Glutamatergic neuron (in vitro differentiated cells): ENCODE measurements around the gene RHBDD3. TPM values are rescaled to one million over a fixed set of nuclear protein-coding genes. Genes with fewer than 3 reads are reported as not detected.

Source experiments
- DNase-seq: peaks from one replicate; pipeline ENCODE4 v3.0.0; 2022
- H3K27ac Mint-ChIP-seq: one replicate; pipeline ENCODE4 v1.8.0; 2020; ENCODE audit warnings: mild to moderate bottlenecking, mixed read lengths, inconsistent platforms; ENCODE audit not compliant: unreplicated experiment
- H3K27me3 Mint-ChIP-seq: one replicate; pipeline ENCODE4 v1.8.0; 2020; ENCODE audit warnings: mild to moderate bottlenecking, moderate library complexity, mixed read lengths, inconsistent platforms; ENCODE audit not compliant: unreplicated experiment
- H3K36me3 Mint-ChIP-seq: one replicate; pipeline ENCODE4 v1.8.0; 2020; ENCODE audit warnings: mild to moderate bottlenecking, mixed read lengths, inconsistent platforms; ENCODE audit not compliant: unreplicated experiment
- H3K4me1 Mint-ChIP-seq: one replicate; pipeline ENCODE4 v1.8.0; 2020; ENCODE audit warnings: mild to moderate bottlenecking, low read depth, mixed read lengths, inconsistent platforms; ENCODE audit not compliant: unreplicated experiment
- H3K4me3 Mint-ChIP-seq: one replicate; pipeline ENCODE4 v1.8.0; 2020; ENCODE audit warnings: mild to moderate bottlenecking, mixed read lengths, inconsistent platforms; ENCODE audit not compliant: unreplicated experiment
- H3K9me3 Mint-ChIP-seq: one replicate; pipeline ENCODE4 v1.8.0; 2020; ENCODE audit warnings: mild to moderate bottlenecking, moderate library complexity, mixed read lengths, inconsistent platforms; ENCODE audit not compliant: unreplicated experiment
- total RNA-seq: library from RNA; stranded (reverse); fragmentation: NEBNext Ultra II Directional; extraction: Animal tissue kit (Norgen Biotek cat#: 25700); gene quantifications from one replicate; pipeline ENCODE4 v1.2.1, GENCODE V29; 2021; ENCODE audit not compliant: unreplicated experiment
- TF ChIP-seq, protein P1 (sequence below): fragments of 200-600 bp; sonication (generic); IDR thresholded peaks from one replicate; pipeline ENCODE4 v1.5.0; 2021; ENCODE audit not compliant: partially characterized antibody, unreplicated experiment

The RHBDD3 gene
- total RNA-seq, 1 donor from 2014 or later, result 50.4 TPM

DNA sequence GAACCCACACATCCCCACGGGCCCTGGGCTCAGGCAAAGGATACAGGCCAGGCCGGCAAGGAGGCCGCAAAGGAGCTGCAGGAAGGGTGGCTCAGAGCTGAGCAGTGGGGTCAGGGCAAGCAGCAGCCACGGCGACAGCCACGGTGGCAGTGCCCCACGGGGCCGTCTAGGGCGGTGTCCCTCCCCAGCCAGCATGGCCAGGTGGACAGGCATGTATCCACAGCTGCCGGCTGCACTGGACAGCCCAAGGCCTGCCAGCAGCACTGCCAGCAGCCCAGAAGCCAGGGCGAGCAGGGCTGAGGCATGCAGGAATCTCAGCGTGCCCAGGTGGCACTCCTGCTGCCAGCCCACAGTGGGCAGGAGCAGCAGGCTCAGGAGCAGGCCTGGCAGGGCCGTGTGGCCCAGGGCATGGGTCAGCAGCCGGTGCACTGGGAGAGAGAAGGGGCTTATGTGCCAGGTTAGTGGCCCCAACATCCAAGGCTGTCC, 3.9 kb downstream of the RHBDD3 start:
- Mint-ChIP-seq H3K4me3 (no peak overlapping the region), H3K27ac (no peak overlapping the region), H3K36me3 (peaks cover 4% of the 10 kb centered on the region), H3K4me1 (peaks cover 8% of the 10 kb centered on the region), H3K27me3 (peaks cover 6% of the 10 kb centered on the region), H3K9me3 (peaks cover 12% of the 10 kb centered on the region)
- TF ChIP-seq, protein P1, sequence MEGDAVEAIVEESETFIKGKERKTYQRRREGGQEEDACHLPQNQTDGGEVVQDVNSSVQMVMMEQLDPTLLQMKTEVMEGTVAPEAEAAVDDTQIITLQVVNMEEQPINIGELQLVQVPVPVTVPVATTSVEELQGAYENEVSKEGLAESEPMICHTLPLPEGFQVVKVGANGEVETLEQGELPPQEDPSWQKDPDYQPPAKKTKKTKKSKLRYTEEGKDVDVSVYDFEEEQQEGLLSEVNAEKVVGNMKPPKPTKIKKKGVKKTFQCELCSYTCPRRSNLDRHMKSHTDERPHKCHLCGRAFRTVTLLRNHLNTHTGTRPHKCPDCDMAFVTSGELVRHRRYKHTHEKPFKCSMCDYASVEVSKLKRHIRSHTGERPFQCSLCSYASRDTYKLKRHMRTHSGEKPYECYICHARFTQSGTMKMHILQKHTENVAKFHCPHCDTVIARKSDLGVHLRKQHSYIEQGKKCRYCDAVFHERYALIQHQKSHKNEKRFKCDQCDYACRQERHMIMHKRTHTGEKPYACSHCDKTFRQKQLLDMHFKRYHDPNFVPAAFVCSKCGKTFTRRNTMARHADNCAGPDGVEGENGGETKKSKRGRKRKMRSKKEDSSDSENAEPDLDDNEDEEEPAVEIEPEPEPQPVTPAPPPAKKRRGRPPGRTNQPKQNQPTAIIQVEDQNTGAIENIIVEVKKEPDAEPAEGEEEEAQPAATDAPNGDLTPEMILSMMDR, result no peak
- DNase-seq, result no peak

DNA sequence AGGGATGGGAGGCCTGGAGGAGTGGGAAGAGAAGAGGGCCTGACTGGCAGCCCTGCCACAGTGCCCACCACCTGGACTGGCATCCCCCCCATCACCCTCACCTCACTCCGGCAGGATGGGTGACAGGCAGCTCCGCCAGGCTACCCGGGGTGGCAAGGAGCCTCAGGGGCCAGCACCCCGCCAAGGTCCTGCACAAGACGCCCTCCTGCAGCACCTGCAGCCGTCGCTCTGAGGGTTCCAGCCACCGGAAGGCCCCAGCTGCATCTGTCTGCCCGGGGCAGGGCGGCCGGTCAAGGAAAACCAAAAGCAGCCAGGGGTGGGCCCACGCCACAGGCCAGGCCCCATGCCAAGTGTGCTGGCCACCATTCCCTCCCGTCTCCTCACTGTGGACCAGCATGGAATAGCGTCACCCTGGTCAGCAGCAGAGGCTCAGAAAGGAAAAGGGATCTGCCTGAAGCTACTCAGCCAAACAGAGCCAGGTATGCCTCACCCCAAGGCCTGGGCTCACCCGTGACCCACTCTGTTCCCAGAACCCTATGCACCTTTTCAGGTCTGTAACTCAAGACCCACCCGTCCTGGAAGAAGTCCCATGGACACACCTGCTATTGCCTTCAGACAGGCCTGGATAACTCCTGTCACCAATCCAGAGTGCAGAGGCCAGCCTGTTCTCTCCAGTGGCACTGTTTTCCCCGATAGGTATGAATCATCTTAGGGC, 7.0 kb downstream of the RHBDD3 start:
- Mint-ChIP-seq H3K4me3 (no peak overlapping the region), H3K36me3 (no peaks in the 10 kb centered on the region), H3K27ac (no peak overlapping the region), H3K4me1 (no peaks in the 10 kb centered on the region), H3K27me3 (no peaks in the 10 kb centered on the region), H3K9me3 (no peaks in the 10 kb centered on the region)
- TF ChIP-seq, protein P1, result no peak
- no peak for DNase-seq

DNA sequence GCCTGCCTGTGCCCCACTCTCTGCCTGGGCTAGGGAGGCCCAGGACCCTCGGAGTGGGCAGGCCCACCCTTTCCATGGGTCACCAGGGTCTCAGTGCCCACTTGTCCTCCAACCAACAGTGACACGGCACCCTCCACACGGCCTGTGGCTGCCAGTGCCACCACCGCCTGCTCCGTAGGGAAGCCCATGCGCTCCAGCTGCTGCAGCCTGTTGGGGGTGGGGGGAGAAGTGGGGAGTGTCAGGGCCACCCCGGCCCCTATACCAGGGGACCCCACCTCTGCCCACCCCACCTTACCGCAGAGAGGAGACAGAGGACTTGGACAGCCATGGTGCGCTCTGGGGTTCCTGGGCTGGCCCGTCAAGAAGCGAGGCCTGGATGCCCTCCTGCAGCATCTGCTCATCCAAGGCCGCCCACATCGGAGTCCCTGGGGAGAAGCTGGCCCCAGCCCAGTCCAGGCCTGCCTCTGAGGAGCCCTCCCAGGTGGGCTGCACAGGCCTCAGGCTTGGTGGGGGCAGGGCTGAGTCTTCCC, 7.7 kb downstream of the RHBDD3 start:
- H3K36me3 Mint-ChIP-seq, result no peaks in the 10 kb centered on the region
- DNase-seq, result peak; percentile 29
- TF ChIP-seq, protein P1, result no peak
- H3K4me3 Mint-ChIP-seq, result no peak overlapping the region
- H3K27me3 Mint-ChIP-seq, result peaks cover 4% of the 10 kb centered on the region
- no peaks in the 10 kb centered on the region for H3K4me1 Mint-ChIP-seq
- H3K27ac Mint-ChIP-seq, result no peak overlapping the region
- H3K9me3 Mint-ChIP-seq, result no peaks in the 10 kb centered on the region

DNA sequence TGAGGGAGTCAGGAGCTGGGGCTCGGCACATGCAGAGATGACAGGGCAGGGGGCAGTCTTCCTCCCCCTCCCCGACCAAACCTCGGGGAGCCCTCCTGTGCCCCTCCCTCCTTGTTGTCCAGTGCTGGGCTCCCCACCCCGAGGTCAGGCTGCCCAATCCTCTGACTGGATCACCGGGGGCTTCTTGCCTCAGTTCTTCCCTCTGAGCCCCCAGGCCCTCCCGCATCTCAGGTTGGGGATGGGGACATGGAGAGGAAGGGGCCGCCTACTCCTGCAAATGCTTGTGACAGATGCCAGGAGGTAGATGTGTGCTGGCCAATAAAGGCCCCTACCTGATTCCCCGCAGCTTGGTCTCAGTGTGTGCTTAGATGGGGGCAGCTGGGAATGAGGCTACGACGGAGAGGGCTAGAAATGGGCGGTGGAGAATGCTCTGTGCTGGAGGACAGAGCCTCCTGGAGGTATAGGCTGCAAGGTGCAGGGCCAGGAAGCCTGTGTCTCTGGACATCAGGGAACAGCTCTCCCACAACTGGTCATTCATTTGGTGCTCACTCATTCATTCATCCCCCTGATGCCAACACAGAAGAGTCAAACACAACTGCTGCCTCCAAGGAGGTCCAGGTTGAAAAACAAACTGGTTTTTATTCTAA, 8.4 kb downstream of the RHBDD3 start:
- H3K4me3 Mint-ChIP-seq, result no peak overlapping the region
- TF ChIP-seq, protein P1, result no peak
- H3K36me3 Mint-ChIP-seq, result no peaks in the 10 kb centered on the region
- no peak overlapping the region for H3K27ac Mint-ChIP-seq
- no peaks in the 10 kb centered on the region for H3K4me1 Mint-ChIP-seq
- H3K9me3 Mint-ChIP-seq, result no peaks in the 10 kb centered on the region
- peaks cover 4% of the 10 kb centered on the region for H3K27me3 Mint-ChIP-seq
- peak; percentile 40 for DNase-seq
